ENCODE measurements around the gene OSM.

GRCh38 chr22:30244641-30245040, 22.0 kb downstream of the OSM start:
- TF ChIP-seq CTCF (IDR thresholded peaks at IDR 0.05; ENCODE audit: low read length) (no peak), EZH2 (IDR thresholded peaks at IDR 0.05; ENCODE audit: borderline replicate concordance, low read length) (no peak)
